ENCODE data around the gene CYP2R1.

Gene CYP2R1

DNA sequence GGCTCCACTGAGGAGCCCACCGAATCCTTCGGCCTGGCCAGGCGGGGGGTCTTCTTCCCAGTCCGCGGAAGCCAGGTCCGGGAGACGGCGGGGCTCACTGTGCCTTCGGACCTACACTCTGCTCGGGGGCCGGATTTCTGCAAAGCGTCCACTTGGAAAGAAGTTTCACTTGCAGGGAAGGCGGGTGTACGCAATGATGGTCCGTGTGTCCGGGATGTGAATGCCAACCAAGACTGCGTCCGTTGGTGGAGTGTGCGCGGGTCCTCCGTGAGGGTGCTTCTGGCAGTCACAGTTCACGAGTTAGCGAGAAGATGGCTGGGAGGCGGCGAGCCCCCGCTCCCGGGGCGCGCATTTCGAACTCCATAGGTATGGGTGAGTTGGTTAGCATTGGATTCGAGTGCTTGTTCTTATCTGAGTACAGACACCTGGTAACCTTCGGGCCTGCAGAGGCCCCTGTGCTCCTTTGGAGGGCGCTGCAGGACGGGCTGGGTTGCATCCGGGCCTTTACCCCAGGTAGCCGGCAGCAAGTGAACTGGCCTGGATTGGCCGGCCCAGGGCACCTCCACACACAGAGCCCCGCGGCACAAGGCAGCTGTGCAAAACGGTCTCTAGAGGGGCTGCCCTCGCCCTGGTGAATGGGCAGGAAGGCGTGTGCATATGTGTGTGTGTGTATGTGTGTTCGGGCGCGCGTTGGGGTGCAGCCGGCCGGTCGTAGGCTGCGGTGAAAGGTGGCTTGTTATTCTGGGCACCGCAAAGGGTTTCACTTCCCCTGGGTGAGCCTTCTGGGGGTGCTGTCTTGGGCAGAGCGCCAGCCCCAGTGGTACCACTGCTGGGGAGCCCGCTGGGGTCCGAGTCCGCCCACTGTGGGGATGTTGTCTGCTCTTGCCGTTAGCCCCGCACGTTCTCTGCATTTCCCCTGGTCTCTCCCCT lies 13.3 kb upstream of the CYP2R1 start:
- TF ChIP-seq, protein P1, sequence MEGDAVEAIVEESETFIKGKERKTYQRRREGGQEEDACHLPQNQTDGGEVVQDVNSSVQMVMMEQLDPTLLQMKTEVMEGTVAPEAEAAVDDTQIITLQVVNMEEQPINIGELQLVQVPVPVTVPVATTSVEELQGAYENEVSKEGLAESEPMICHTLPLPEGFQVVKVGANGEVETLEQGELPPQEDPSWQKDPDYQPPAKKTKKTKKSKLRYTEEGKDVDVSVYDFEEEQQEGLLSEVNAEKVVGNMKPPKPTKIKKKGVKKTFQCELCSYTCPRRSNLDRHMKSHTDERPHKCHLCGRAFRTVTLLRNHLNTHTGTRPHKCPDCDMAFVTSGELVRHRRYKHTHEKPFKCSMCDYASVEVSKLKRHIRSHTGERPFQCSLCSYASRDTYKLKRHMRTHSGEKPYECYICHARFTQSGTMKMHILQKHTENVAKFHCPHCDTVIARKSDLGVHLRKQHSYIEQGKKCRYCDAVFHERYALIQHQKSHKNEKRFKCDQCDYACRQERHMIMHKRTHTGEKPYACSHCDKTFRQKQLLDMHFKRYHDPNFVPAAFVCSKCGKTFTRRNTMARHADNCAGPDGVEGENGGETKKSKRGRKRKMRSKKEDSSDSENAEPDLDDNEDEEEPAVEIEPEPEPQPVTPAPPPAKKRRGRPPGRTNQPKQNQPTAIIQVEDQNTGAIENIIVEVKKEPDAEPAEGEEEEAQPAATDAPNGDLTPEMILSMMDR (IDR thresholded peaks at IDR 0.05): peak; percentile 32; the same call in 1 of the 2 replicates
- TF ChIP-seq ZFX (IDR thresholded peaks at IDR 0.05; ENCODE audit: borderline replicate concordance): no peak
- no peak overlapping the region for H3K27ac ChIP-seq

GRCh38 chr11:14904745-14905103 lies 12.7 kb upstream of the CYP2R1 start:
- TF ChIP-seq ZFX (IDR thresholded peaks at IDR 0.05; ENCODE audit: borderline replicate concordance): no peak
- TF ChIP-seq, protein P1 (IDR thresholded peaks at IDR 0.05): peak; percentile 60
- no peak overlapping the region for H3K27ac ChIP-seq

- TF ChIP-seq, protein P1 (IDR thresholded peaks at IDR 0.05): no peak
- TF ChIP-seq ZFX (IDR thresholded peaks at IDR 0.05; ENCODE audit: borderline replicate concordance): no peak
- H3K27ac ChIP-seq: no peak overlapping the region
Measured at GRCh38 chr11:14902650-14903350, 10.8 kb upstream of the CYP2R1 start.

- H3K27ac ChIP-seq: 0 out of 2 replicates have a peak overlapping the region, but pooled peaks have one; percentile 2
- TF ChIP-seq, protein P1 (IDR thresholded peaks at IDR 0.05): no peak
- TF ChIP-seq ZFX (IDR thresholded peaks at IDR 0.05; ENCODE audit: borderline replicate concordance): no peak
Measured at GRCh38 chr11:14898906-14899305, 6.9 kb upstream of the CYP2R1 start.

GRCh38 chr11:14898355-14898754 lies 6.3 kb upstream of the CYP2R1 start:
- no peak overlapping the region for H3K27ac ChIP-seq
- TF ChIP-seq ZFX (IDR thresholded peaks at IDR 0.05; ENCODE audit: borderline replicate concordance): no peak
- TF ChIP-seq, protein P1 (IDR thresholded peaks at IDR 0.05): no peak

DNA sequence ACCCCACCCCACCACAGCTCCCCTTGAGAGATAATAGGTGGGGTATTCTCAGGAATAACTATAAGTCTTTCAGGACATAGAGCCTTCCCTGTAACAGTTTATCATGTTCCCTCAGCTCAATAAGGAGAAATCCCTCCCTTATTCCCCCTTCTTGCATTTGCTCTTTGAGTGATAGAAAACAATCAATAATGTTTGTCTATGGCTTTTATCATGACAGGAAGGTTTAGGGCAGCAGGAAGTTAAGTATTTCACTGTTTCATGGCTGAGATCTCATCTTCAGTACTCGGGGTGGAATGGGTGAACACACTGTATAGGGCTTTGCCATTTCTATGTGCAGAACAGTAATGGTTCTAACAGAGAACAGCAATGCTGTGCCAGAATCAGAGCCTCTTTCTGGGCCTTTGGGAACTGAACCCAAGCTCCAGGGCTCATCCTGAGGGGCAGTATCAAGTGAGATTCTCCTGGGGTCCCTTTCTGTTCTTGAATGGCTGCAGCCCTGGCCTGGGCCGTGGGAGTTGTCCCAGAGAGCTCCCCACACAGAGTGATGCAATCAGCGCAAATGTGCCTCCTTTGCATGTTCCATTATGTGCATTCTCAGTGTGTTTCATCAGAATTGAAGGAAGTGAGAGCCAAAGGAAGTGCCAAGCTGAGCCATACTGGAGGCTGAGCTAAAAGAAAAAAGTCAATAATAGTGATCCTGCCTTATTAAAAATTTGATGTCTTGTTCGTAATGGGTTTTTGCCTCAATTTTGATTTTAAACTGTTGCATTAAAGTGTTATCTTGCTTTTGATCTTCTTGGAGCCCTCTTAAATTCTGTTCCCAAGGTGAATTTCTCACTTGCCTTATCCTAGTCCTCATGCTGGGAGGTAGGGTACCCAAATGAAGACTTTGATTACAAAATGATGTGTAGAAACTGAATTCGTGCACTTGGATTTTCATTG lies 2.9 kb upstream of the CYP2R1 start:
- no peak for TF ChIP-seq ZFX (IDR thresholded peaks at IDR 0.05; ENCODE audit: borderline replicate concordance)
- TF ChIP-seq, protein P1 (IDR thresholded peaks at IDR 0.05): no peak

More for the DNA sequence above, 2.9 kb upstream of the CYP2R1 start:
- H3K27ac ChIP-seq: no peak overlapping the region
